ENCODE data around the gene ERBIN. TPM values are rescaled to one million over a fixed set of nuclear protein-coding genes. Genes with fewer than 3 reads are reported as not detected.

Gene ERBIN
- total and polyA plus RNA-seq, 10 of the 15 experiments (the other 5 are each of a cell fraction or from before 2014, with no cell fraction given) = 9.5 to 91.1 (median 49.4) TPM

DNA sequence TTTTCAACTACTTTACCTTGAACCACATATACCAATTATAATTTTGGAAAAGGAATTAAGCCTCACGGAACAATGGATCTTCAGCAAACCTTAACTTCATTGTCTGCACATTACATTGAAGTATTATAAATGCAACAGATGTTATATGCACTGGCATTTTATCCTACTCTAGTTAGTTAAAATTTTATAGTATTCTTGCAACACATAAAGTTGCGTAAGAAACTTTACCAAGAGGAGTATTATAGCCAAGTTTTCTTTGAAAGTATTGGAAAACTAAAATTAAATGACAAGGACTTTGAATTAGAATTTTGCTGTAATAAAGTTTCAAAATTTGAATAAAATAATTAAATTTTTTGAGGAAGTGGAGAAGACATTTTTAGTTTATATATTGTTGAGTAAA lies 154.3 kb downstream of the ERBIN start (continued):
- TF ChIP-seq, protein P1, sequence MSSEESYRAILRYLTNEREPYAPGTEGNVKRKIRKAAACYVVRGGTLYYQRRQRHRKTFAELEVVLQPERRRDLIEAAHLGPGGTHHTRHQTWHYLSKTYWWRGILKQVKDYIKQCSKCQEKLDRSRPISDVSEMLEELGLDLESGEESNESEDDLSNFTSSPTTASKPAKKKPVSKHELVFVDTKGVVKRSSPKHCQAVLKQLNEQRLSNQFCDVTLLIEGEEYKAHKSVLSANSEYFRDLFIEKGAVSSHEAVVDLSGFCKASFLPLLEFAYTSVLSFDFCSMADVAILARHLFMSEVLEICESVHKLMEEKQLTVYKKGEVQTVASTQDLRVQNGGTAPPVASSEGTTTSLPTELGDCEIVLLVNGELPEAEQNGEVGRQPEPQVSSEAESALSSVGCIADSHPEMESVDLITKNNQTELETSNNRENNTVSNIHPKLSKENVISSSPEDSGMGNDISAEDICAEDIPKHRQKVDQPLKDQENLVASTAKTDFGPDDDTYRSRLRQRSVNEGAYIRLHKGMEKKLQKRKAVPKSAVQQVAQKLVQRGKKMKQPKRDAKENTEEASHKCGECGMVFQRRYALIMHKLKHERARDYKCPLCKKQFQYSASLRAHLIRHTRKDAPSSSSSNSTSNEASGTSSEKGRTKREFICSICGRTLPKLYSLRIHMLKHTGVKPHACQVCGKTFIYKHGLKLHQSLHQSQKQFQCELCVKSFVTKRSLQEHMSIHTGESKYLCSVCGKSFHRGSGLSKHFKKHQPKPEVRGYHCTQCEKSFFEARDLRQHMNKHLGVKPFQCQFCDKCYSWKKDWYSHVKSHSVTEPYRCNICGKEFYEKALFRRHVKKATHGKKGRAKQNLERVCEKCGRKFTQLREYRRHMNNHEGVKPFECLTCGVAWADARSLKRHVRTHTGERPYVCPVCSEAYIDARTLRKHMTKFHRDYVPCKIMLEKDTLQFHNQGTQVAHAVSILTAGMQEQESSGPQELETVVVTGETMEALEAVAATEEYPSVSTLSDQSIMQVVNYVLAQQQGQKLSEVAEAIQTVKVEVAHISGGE (CRISPR knock-in tag; IDR thresholded peaks at IDR 0.05) = no peak
- TF ChIP-seq KDM1A (IDR thresholded peaks at IDR 0.05; ENCODE audit: borderline replicate concordance) (no peak), EZH2 (IDR thresholded peaks at IDR 0.05; ENCODE audit: borderline replicate concordance, control insufficient read depth, low read depth, low read length) (no peak), ETV6 (conservative IDR thresholded peaks at IDR 0.05 in 1 of 2, IDR thresholded peaks at IDR 0.05 in 1 of 2; ENCODE audit: borderline replicate concordance in 1 of 2, low read depth in 1 of 2) (no peak), ZNF274 (IDR thresholded peaks at IDR 0.05; ENCODE audit: insufficient read depth, insufficient read length) (no peak), BRCA1 (IDR thresholded peaks at IDR 0.05; ENCODE audit: low read depth, low read length) (no peak), ZBED1 (IDR thresholded peaks at IDR 0.05; ENCODE audit: borderline replicate concordance) (no peak), FOS (IDR thresholded peaks at IDR 0.05; ENCODE audit: borderline replicate concordance, extremely low read depth, insufficient read length) (no peak), ZNF217 (IDR thresholded peaks at IDR 0.05) (no peak), CBX5 (IDR thresholded peaks at IDR 0.05; ENCODE audit: low read depth) (no peak)
- TF ChIP-seq, protein P2, sequence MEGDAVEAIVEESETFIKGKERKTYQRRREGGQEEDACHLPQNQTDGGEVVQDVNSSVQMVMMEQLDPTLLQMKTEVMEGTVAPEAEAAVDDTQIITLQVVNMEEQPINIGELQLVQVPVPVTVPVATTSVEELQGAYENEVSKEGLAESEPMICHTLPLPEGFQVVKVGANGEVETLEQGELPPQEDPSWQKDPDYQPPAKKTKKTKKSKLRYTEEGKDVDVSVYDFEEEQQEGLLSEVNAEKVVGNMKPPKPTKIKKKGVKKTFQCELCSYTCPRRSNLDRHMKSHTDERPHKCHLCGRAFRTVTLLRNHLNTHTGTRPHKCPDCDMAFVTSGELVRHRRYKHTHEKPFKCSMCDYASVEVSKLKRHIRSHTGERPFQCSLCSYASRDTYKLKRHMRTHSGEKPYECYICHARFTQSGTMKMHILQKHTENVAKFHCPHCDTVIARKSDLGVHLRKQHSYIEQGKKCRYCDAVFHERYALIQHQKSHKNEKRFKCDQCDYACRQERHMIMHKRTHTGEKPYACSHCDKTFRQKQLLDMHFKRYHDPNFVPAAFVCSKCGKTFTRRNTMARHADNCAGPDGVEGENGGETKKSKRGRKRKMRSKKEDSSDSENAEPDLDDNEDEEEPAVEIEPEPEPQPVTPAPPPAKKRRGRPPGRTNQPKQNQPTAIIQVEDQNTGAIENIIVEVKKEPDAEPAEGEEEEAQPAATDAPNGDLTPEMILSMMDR (IDR thresholded peaks at IDR 0.05 in 2 of 3, conservative IDR thresholded peaks at IDR 0.05 in 1 of 3; ENCODE audit: control insufficient read depth in 2 of 3, extremely low read depth in 1 of 3, insufficient read depth in 1 of 3, low read depth in 3 of 3, low read length in 3 of 3) = no peak

All from GM12878 (cell line).